HEK293 (cell line): Measurements from ENCODE around the gene CDK3.

ENCODE experiments used
- HOXD13 ChIP-seq: sonication (generic); formaldehyde crosslinking; IDR thresholded peaks from 2 replicates; pipeline ENCODE4 v1.8.0; 2022; ENCODE audit warnings: missing genetic modification reagents, borderline replicate concordance
- OSR2 ChIP-seq: fragments of 450-650 bp; formaldehyde crosslinking; IDR thresholded peaks from 2 replicates; pipeline ENCODE4 v1.5.1; 2016; ENCODE audit warnings: missing biosample characterization, missing genetic modification characterization
- ZNF596 ChIP-seq: fragments of 450-650 bp; IDR thresholded peaks from 2 replicates; pipeline ENCODE4 v1.5.0; 2018; ENCODE audit warnings: missing biosample characterization, mild to moderate bottlenecking, missing genetic modification characterization, moderate library complexity
- ZNF830 ChIP-seq: fragments of 450-650 bp; IDR thresholded peaks from 2 replicates; pipeline ENCODE4 v1.5.0; 2018; ENCODE audit warnings: missing biosample characterization, missing genetic modification characterization, low read depth, mild to moderate bottlenecking, moderate library complexity
- ZXDB ChIP-seq: fragments of 450-650 bp; formaldehyde crosslinking; IDR thresholded peaks from 2 replicates; pipeline ENCODE4 v1.5.1; 2016; ENCODE audit warnings: missing biosample characterization, missing genetic modification characterization
- TF ChIP-seq, protein P1 (sequence below): fragments of 450-650 bp; formaldehyde crosslinking; IDR thresholded peaks from 2 replicates; pipeline ENCODE4 v1.5.1; 2016; ENCODE audit warnings: missing biosample characterization, missing genetic modification characterization
- TF ChIP-seq, protein P2 (sequence below): fragments of 450-650 bp; IDR thresholded peaks from 2 replicates; pipeline ENCODE4 v1.5.1; 2018; ENCODE audit warnings: missing biosample characterization, mild to moderate bottlenecking, missing genetic modification characterization
- TF ChIP-seq, protein P3 (sequence below): fragments of 450-650 bp; formaldehyde crosslinking; IDR thresholded peaks from 2 replicates; pipeline ENCODE4 v1.5.1; 2016; ENCODE audit warnings: missing biosample characterization, missing genetic modification characterization

DNA sequence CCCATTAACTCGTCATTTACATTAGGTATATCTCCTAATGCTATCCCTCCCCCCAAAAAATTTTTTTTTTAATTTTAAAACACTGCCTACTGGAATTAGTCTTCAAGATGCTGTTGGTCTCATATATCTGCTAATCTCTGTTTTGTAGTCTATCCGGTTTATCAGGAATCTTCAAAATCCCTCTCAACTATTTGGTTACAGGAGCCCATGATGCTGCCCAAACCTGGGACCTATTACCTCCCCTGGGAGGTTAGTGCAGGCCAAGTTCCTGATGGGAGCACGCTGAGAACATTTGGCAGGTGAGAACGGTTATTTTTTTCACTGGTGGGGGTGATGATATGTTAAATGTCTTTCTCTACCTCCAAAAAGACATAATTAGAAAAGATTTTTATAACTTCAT is 14.7 kb upstream of the CDK3 start:
- TF ChIP-seq ZXDB (tag by site-specific recombination) = no peak
- TF ChIP-seq OSR2 (tag by site-specific recombination) = no peak
- TF ChIP-seq, protein P1, sequence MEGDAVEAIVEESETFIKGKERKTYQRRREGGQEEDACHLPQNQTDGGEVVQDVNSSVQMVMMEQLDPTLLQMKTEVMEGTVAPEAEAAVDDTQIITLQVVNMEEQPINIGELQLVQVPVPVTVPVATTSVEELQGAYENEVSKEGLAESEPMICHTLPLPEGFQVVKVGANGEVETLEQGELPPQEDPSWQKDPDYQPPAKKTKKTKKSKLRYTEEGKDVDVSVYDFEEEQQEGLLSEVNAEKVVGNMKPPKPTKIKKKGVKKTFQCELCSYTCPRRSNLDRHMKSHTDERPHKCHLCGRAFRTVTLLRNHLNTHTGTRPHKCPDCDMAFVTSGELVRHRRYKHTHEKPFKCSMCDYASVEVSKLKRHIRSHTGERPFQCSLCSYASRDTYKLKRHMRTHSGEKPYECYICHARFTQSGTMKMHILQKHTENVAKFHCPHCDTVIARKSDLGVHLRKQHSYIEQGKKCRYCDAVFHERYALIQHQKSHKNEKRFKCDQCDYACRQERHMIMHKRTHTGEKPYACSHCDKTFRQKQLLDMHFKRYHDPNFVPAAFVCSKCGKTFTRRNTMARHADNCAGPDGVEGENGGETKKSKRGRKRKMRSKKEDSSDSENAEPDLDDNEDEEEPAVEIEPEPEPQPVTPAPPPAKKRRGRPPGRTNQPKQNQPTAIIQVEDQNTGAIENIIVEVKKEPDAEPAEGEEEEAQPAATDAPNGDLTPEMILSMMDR (tag by site-specific recombination) = no peak
- TF ChIP-seq, protein P2, sequence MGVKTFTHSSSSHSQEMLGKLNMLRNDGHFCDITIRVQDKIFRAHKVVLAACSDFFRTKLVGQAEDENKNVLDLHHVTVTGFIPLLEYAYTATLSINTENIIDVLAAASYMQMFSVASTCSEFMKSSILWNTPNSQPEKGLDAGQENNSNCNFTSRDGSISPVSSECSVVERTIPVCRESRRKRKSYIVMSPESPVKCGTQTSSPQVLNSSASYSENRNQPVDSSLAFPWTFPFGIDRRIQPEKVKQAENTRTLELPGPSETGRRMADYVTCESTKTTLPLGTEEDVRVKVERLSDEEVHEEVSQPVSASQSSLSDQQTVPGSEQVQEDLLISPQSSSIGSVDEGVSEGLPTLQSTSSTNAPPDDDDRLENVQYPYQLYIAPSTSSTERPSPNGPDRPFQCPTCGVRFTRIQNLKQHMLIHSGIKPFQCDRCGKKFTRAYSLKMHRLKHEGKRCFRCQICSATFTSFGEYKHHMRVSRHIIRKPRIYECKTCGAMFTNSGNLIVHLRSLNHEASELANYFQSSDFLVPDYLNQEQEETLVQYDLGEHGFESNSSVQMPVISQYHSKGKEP (tag by site-specific recombination) = no peak
- TF ChIP-seq, protein P3, sequence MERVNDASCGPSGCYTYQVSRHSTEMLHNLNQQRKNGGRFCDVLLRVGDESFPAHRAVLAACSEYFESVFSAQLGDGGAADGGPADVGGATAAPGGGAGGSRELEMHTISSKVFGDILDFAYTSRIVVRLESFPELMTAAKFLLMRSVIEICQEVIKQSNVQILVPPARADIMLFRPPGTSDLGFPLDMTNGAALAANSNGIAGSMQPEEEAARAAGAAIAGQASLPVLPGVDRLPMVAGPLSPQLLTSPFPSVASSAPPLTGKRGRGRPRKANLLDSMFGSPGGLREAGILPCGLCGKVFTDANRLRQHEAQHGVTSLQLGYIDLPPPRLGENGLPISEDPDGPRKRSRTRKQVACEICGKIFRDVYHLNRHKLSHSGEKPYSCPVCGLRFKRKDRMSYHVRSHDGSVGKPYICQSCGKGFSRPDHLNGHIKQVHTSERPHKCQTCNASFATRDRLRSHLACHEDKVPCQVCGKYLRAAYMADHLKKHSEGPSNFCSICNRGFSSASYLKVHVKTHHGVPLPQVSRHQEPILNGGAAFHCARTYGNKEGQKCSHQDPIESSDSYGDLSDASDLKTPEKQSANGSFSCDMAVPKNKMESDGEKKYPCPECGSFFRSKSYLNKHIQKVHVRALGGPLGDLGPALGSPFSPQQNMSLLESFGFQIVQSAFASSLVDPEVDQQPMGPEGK = no peak
- TF ChIP-seq ZNF596 = no peak
- no peak for TF ChIP-seq ZNF830
- TF ChIP-seq HOXD13 (CRISPR knock-in tag) = no peak
